Esophagus squamous epithelium (tissue), 5 donors: ENCODE data around the gene FIBP. TPM values are rescaled to one million over a fixed set of nuclear protein-coding genes. Genes with fewer than 3 reads are reported as not detected.

ENCODE experiments used
- DNase-seq: peaks from one replicate; lab custom pipeline; 2025; lab: John Stamatoyannopoulos, UW
- H3K27ac ChIP-seq, 4 donors: fragments of 200-600 bp; sonication (generic); one replicate each; pipeline ENCODE4 v1.5.1; 2016 to 2019; ENCODE audit warnings: mild to moderate bottlenecking in 1 of 4
- H3K27me3 ChIP-seq, 4 donors: fragments of 200-600 bp; sonication (generic); 1 replicate in 3 of 4; 2 replicates in 1 of 4; pipeline versions ENCODE4 v1.5.1 to v1.6.0; 2017 to 2021; ENCODE audit warnings: antibody characterized with exemption in 1 of 4
- H3K36me3 ChIP-seq, 3 donors: fragments of 200-600 bp; sonication (generic); one replicate each; pipeline ENCODE4 v1.5.1; 2016 to 2019
- H3K4me1 ChIP-seq, 3 donors: fragments of 200-600 bp; sonication (generic); one replicate each; pipeline ENCODE4 v1.5.1; 2017 to 2019
- H3K4me3 ChIP-seq, 4 donors: fragments of 200-600 bp; sonication (generic); 1 replicate in 3 of 4; 2 replicates in 1 of 4; pipeline ENCODE4 v1.5.1; 2016 to 2019; ENCODE audit warnings: mild to moderate bottlenecking in 2 of 4, moderate library complexity in 1 of 4
- H3K9me3 ChIP-seq, 3 donors: fragments of 200-600 bp; sonication (generic); one replicate each; pipeline ENCODE4 v1.5.1; 2016 to 2019
- POLR2A ChIP-seq, 4 donors: fragments of 450-650 bp; IDR thresholded peaks; one replicate each; pipeline ENCODE4 v1.6.1; 2017; ENCODE audit warnings: antibody characterized with exemption in 4 of 4, mild to moderate bottlenecking in 4 of 4, moderate library complexity in 3 of 4
- WGBS, 2 donors: methylation state at CpG; one replicate each; pipeline ENCODE4 v1.1.5; 2018; 5-methylcytosine and 5-hydroxymethylcytosine counted together
- intact Hi-C: fragments of 100-400 bp; cut with DNase I; formaldehyde crosslinking; loops from one replicate; pipeline ENCODE4 v1.15.0; 2022
- total RNA-seq, 4 donors: library from RNA; depleted of rRNA; stranded (reverse); fragments of >200 nt; gene quantifications; one replicate each; pipeline ENCODE4 v1.1.0, GENCODE V29; 2016
- TF ChIP-seq, protein P1 (sequence below), 6 experiments: fragments of 450-650 bp in 4 of 6; fragments of 200-600 bp in 2 of 6; sonication (generic) in 2 of 6; IDR thresholded peaks; one replicate each; pipeline ENCODE4 v1.5.1; 2016 to 2019; ENCODE audit warnings: antibody characterized with exemption in 6 of 6, mild to moderate bottlenecking in 4 of 6, moderate library complexity in 4 of 6
- donor health status: DM: yes; HTN: yes; CAD: no.

Gene FIBP
- total RNA-seq, 4 donors from 2014 or later: 35.7 to 60.1 (median 38.4) TPM

DNA sequence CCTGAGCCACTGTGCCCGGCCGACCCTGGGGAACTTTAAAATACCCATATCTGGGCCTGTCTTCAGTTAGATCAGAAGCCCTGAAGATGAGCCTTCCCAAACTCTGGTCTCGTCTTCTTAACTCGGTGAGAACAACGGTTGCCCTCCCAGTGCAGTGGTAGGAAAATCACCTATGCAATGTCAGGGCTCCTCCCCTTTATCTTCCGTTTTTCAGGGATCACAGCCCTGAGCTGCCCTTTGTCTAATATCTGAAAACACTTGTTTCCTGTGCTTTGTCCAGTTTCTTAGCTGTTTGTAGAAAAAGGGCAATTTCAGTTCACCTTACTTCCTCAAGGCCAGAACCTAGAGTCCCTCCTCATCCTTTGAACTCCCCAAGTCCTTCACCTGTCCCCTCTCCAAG, 40.4 kb upstream of the FIBP start:
- Histone ChIP-seq H3K4me1 (no peaks in the 10 kb centered on the region), H3K27ac (no peak overlapping the region), H3K9me3 (no peaks in the 10 kb centered on the region), H3K27me3 (peaks cover 0 to 11% (median 0%) of the 10 kb centered on the region in 4 donors), H3K4me3 (no peak overlapping the region), H3K36me3 (peaks cover 0 to 13% (median 0%) of the 10 kb centered on the region in 3 donors)
- TF ChIP-seq, protein P1, sequence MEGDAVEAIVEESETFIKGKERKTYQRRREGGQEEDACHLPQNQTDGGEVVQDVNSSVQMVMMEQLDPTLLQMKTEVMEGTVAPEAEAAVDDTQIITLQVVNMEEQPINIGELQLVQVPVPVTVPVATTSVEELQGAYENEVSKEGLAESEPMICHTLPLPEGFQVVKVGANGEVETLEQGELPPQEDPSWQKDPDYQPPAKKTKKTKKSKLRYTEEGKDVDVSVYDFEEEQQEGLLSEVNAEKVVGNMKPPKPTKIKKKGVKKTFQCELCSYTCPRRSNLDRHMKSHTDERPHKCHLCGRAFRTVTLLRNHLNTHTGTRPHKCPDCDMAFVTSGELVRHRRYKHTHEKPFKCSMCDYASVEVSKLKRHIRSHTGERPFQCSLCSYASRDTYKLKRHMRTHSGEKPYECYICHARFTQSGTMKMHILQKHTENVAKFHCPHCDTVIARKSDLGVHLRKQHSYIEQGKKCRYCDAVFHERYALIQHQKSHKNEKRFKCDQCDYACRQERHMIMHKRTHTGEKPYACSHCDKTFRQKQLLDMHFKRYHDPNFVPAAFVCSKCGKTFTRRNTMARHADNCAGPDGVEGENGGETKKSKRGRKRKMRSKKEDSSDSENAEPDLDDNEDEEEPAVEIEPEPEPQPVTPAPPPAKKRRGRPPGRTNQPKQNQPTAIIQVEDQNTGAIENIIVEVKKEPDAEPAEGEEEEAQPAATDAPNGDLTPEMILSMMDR (IDR thresholded peaks at IDR 0.05): no peak
- no peak for TF ChIP-seq POLR2A (IDR thresholded peaks at IDR 0.05)
- DNase-seq: no peak
- 54 to 62% methylated on average over 6 of the region's 6 CpGs for WGBS, 2 donors
- intact Hi-C loops: no loop called here

DNA sequence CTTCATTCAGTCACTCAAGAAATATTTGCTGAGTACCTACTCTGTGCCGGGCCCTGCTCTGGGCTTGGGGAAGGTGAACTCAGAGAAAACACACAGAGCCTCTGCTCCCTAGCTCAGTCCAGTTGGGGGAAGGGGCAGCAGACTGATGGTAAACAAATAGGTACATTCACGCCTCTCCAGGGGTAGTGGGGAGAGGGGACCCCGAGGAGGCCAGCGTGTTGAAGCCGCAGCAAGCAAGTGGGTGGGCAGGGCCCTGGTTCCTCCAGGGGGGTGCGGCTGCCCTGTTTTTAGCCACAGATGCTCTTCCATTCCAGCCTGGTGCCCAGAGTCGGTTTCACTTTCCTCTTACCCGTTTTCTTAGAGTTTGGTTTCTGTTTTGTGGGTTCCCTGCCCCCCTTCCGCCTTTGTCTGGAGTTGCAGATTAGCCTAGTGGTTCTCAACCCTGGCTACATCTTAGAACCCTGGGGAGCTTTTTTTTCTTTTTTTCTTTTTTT, 39.7 kb upstream of the FIBP start:
- intact Hi-C loops: no loop called here
- no peak for TF ChIP-seq POLR2A (IDR thresholded peaks at IDR 0.05)
- TF ChIP-seq, protein P1 (IDR thresholded peaks at IDR 0.05): no peak
- peaks cover 0 to 4% (median 0%) of the 10 kb centered on the region in 3 donors for H3K4me1 ChIP-seq
- no peaks in the 10 kb centered on the region for H3K9me3 ChIP-seq
- no peak for DNase-seq
- H3K27ac ChIP-seq: peak overlapping the region in 3 of 4 donors; percentile 27 to 79 (median 66)
- H3K4me3 ChIP-seq: peak overlapping the region in 2 of 4 donors; percentile 8 to 40
- H3K36me3 ChIP-seq: peaks cover 0 to 20% (median 0%) of the 10 kb centered on the region in 3 donors
- H3K27me3 ChIP-seq: peaks cover 0 to 4% (median 0%) of the 10 kb centered on the region in 4 donors
- WGBS, 2 donors: 39 to 49% methylated on average over 8 of the region's 9 CpGs

DNA sequence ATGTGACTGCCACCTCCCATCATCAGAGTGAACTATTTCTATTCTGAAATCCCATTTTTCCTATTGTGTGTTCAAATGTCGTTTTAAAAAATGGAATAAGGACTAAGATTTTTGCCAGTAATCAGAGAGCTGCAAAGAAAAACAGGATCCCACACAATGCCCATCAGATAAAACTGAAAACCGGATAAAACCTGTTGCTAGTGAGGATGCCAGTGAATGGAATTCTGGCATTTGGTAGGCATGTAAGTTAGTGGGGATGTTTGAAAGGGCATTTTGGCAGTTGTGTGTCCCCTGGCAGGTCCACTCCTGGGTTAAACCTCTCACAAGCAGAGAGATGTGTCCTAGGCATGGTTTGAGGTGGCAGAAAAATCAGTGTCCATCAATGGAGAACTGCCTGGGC, 37.1 kb upstream of the FIBP start:
- 53 to 57% methylated on average over 2 of the region's 2 CpGs for WGBS, 2 donors
- Histone ChIP-seq H3K36me3 (peaks cover 0 to 42% (median 0%) of the 10 kb centered on the region in 3 donors), H3K27me3 (no peaks in the 10 kb centered on the region), H3K27ac (no peak overlapping the region), H3K9me3 (no peaks in the 10 kb centered on the region), H3K4me3 (no peak overlapping the region), H3K4me1 (peaks cover 9 to 28% (median 10%) of the 10 kb centered on the region in 3 donors)
- no peak for DNase-seq
- TF ChIP-seq, protein P1 (IDR thresholded peaks at IDR 0.05): no peak
- no peak for TF ChIP-seq POLR2A (IDR thresholded peaks at IDR 0.05)
- intact Hi-C loops: no loop called here

DNA sequence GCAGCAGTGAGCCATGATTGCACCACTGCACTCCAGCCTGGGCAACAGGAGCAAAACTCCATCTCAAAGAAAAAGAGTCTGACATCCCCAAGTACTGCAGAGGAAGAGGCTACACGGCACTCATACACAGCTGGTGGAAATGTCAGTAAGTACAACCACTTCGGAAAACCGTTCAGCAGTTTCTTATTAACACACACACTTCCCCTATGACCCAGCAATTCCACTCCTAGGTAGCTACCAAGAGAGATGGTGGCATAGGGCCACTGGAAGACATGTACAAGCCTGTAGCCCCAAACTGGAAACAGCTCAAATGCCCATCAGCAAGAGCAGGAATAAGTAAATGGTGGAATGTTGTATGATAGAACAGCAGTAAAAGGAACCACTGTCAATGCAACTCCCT, 34.3 kb upstream of the FIBP start:
- no peak for TF ChIP-seq POLR2A (IDR thresholded peaks at IDR 0.05)
- TF ChIP-seq, protein P1 (IDR thresholded peaks at IDR 0.05): no peak
- 34 to 56% methylated on average over 2 to 3 of the region's 3 CpGs for WGBS, 2 donors
- DNase-seq: no peak
- intact Hi-C loops: no loop called here
- Histone ChIP-seq H3K36me3 (peaks cover 0 to 44% (median 0%) of the 10 kb centered on the region in 3 donors), H3K27me3 (no peaks in the 10 kb centered on the region), H3K4me1 (peaks cover 21 to 46% (median 21%) of the 10 kb centered on the region in 3 donors), H3K4me3 (no peak overlapping the region), H3K27ac (peak overlapping the region in 3 of 4 donors; percentile 18 to 21 (median 18)), H3K9me3 (no peaks in the 10 kb centered on the region)

DNA sequence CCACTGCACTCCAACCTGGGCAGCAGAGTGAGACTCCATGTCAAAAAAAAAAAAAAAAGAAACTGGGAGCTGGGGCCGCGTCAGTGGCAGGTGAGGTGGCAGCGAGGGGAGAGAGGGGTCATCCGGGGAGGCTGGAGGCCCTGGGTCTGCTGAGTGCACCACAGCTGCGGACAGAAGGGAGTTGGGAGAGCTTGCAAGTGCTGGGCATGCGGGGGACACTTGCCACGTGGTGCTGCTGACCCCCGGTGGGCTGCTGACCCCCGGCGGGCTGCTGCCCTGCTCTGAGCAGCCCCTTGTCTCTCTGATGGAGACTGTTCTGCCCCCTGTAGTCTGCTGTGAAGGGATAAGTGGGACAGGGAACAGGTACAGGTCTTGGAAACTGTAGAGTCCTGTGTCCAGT, 33.6 kb upstream of the FIBP start:
- Histone ChIP-seq H3K4me1 (peaks cover 28 to 52% (median 28%) of the 10 kb centered on the region in 3 donors), H3K9me3 (no peaks in the 10 kb centered on the region), H3K27ac (no peak overlapping the region), H3K36me3 (peaks cover 0 to 51% (median 0%) of the 10 kb centered on the region in 3 donors), H3K27me3 (no peaks in the 10 kb centered on the region), H3K4me3 (no peak overlapping the region)
- WGBS, 2 donors: 89 to 92% methylated on average over 7 to 10 of the region's 10 CpGs
- TF ChIP-seq POLR2A (IDR thresholded peaks at IDR 0.05): no peak
- TF ChIP-seq, protein P1 (IDR thresholded peaks at IDR 0.05): no peak
- no peak for DNase-seq
- intact Hi-C loops: no loop called here
